Suprapubic skin (tissue), 3 donors: ENCODE measurements around the gene CFL1.

ENCODE experiments used
- POLR2A ChIP-seq, 2 donors: fragments of 450-650 bp; IDR thresholded peaks; one replicate each; pipeline ENCODE4 v1.6.1; 2017; ENCODE audit warnings: antibody characterized with exemption in 2 of 2, mild to moderate bottlenecking in 2 of 2, moderate library complexity in 2 of 2
- TF ChIP-seq, protein P1 (sequence below), 2 donors: fragments of 200-600 bp in 1 of 2; fragments of 450-650 bp in 1 of 2; sonication (generic) in 1 of 2; IDR thresholded peaks; one replicate each; pipeline ENCODE4 v1.5.1; 2016 to 2019; ENCODE audit warnings: antibody characterized with exemption in 2 of 2, mild to moderate bottlenecking in 1 of 2, moderate library complexity in 1 of 2

DNA sequence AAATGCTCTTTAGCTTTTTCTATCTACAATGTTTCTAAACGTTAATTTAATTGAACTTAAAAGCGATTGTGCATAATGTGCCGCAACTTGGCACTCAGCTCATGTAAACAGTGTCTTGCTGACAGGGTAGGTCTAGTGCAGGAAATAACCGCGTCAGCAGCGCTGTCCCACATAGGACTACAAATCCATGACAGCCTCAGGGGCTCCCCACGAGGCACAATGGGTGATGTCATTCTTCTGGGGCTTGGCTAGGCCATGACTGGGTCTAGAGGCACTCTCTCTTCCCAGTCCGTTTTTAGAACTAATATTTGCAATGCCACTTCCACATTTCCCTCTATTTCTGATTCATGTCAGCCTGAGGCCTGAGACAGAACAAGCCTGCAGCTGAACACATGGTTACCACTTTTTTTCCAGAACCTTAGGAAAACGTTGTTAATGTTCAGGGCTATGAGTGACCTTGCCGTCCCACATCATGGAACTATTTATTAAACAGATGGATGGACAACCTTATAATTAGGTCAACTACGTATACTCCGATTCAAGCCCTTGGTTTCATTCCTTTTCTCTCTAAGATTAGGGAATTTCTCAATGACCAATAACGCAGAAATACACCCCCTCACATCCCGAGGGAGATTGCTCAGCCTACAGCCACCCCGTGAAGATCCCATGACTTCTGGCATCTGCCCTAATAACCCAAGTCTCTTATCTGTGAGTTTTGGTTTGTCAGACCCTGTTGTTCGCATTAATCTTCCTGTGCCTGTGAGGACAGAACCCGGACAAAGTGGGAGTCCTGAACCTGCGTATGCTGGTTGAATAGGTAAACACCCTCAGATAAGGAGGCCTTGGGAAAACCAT is 43.6 kb downstream of the CFL1 start:
- TF ChIP-seq, protein P1, sequence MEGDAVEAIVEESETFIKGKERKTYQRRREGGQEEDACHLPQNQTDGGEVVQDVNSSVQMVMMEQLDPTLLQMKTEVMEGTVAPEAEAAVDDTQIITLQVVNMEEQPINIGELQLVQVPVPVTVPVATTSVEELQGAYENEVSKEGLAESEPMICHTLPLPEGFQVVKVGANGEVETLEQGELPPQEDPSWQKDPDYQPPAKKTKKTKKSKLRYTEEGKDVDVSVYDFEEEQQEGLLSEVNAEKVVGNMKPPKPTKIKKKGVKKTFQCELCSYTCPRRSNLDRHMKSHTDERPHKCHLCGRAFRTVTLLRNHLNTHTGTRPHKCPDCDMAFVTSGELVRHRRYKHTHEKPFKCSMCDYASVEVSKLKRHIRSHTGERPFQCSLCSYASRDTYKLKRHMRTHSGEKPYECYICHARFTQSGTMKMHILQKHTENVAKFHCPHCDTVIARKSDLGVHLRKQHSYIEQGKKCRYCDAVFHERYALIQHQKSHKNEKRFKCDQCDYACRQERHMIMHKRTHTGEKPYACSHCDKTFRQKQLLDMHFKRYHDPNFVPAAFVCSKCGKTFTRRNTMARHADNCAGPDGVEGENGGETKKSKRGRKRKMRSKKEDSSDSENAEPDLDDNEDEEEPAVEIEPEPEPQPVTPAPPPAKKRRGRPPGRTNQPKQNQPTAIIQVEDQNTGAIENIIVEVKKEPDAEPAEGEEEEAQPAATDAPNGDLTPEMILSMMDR (IDR thresholded peaks at IDR 0.05): no peak
- TF ChIP-seq POLR2A (IDR thresholded peaks at IDR 0.05): no peak
